HUES48 (cell line): ENCODE data around the gene LGALS3BP.

ENCODE experiments used
- H3K27ac ChIP-seq: one replicate; pipeline ENCODE4 v1.7.0; 2013; ENCODE audit warnings: low read depth, low read length, inconsistent platforms
- H3K27me3 ChIP-seq: 2 replicates; pipeline ENCODE4 v1.6.1; 2013; ENCODE audit warnings: mild to moderate bottlenecking, low read length; ENCODE audit not compliant: control insufficient read depth, insufficient read depth
- H3K36me3 ChIP-seq: 2 replicates; pipeline ENCODE4 v1.6.1; 2013; ENCODE audit warnings: low read length; ENCODE audit not compliant: control insufficient read depth, insufficient read depth
- H3K4me1 ChIP-seq: 2 replicates; pipeline ENCODE4 v1.6.1; 2013; ENCODE audit warnings: mild to moderate bottlenecking, low read length; ENCODE audit not compliant: control insufficient read depth, insufficient read depth
- H3K4me3 ChIP-seq: 2 replicates; pipeline ENCODE4 v1.5.1; 2013; ENCODE audit warnings: mild to moderate bottlenecking, low read depth, low read length
- H3K9ac ChIP-seq: 2 replicates; pipeline ENCODE4 v1.6.1; 2013; ENCODE audit warnings: mild to moderate bottlenecking, low read depth, low read length, moderate library complexity
- H3K9me3 ChIP-seq: 2 replicates; pipeline ENCODE4 v1.6.1; 2013; ENCODE audit warnings: low read length; ENCODE audit not compliant: control insufficient read depth, insufficient read depth

Gene LGALS3BP

GRCh38 chr17:78988152-78988551 lies 8.4 kb upstream of the LGALS3BP start:
- peaks cover 13% of the 10 kb centered on the region for H3K4me1 ChIP-seq
- H3K36me3 ChIP-seq = peaks cover 18% of the 10 kb centered on the region; the same call in 1 of the 2 replicates
- H3K27ac ChIP-seq = no peak overlapping the region

GRCh38 chr17:78986649-78987328 lies 7.1 kb upstream of the LGALS3BP start:
- Histone ChIP-seq H3K4me3 (0 out of 2 replicates have a peak overlapping the region, but pooled peaks have one; percentile 3), H3K9me3 (no peaks in the 10 kb centered on the region), H3K4me1 (peaks cover 13% of the 10 kb centered on the region), H3K9ac (peak overlapping the region; percentile 10; the same call in 1 of the 2 replicates), H3K27me3 (no peaks in the 10 kb centered on the region), H3K27ac (peak overlapping the region; percentile 82), H3K36me3 (peaks cover 11% of the 10 kb centered on the region; the same call in 1 of the 2 replicates)

More at GRCh38 chr17:78988152-78988551, 8.4 kb upstream of the LGALS3BP start:
- H3K4me3 ChIP-seq = no peak overlapping the region
- H3K9me3 ChIP-seq = no peaks in the 10 kb centered on the region
- H3K27me3 ChIP-seq = no peaks in the 10 kb centered on the region
- H3K9ac ChIP-seq = no peak overlapping the region

- Histone ChIP-seq H3K9me3 (no peaks in the 10 kb centered on the region), H3K4me3 (0 out of 2 replicates have a peak overlapping the region, but pooled peaks have one; percentile 3), H3K4me1 (peaks cover 13% of the 10 kb centered on the region), H3K36me3 (peaks cover 4% of the 10 kb centered on the region; the same call in 1 of the 2 replicates), H3K9ac (no peak overlapping the region; the same call in 1 of the 2 replicates), H3K27me3 (no peaks in the 10 kb centered on the region), H3K27ac (peak overlapping the region; percentile 82)
Measured at GRCh38 chr17:78986048-78986648, 6.4 kb upstream of the LGALS3BP start.

GRCh38 chr17:78985395-78985794 lies 5.7 kb upstream of the LGALS3BP start:
- Histone ChIP-seq H3K27me3 (no peaks in the 10 kb centered on the region), H3K4me3 (no peak overlapping the region), H3K36me3 (peaks cover 3% of the 10 kb centered on the region; the same call in 1 of the 2 replicates), H3K27ac (no peak overlapping the region), H3K9ac (no peak overlapping the region), H3K4me1 (peaks cover 13% of the 10 kb centered on the region), H3K9me3 (no peaks in the 10 kb centered on the region)

GRCh38 chr17:78981010-78981888 lies 1.5 kb upstream of the LGALS3BP start:
- Histone ChIP-seq H3K4me3 (no peak overlapping the region), H3K9ac (no peak overlapping the region), H3K27ac (no peak overlapping the region), H3K4me1 (peaks cover 9% of the 10 kb centered on the region), H3K27me3 (no peaks in the 10 kb centered on the region), H3K36me3 (no peaks in the 10 kb centered on the region), H3K9me3 (no peaks in the 10 kb centered on the region)

- Histone ChIP-seq H3K4me3 (no peak overlapping the region), H3K27ac (no peak overlapping the region), H3K9ac (no peak overlapping the region), H3K4me1 (peaks cover 5% of the 10 kb centered on the region; the same call in 1 of the 2 replicates), H3K27me3 (no peaks in the 10 kb centered on the region), H3K9me3 (no peaks in the 10 kb centered on the region), H3K36me3 (no peaks in the 10 kb centered on the region)
Measured at GRCh38 chr17:78980624-78980972, 875 bp upstream of the LGALS3BP start.

GRCh38 chr17:78977997-78978973 lies 1.4 kb downstream of the LGALS3BP start:
- H3K4me3 ChIP-seq = no peak overlapping the region

GRCh38 chr17:78977681-78977943 lies 2.1 kb downstream of the LGALS3BP start:
- no peak overlapping the region for H3K9ac ChIP-seq
- H3K27me3 ChIP-seq = no peaks in the 10 kb centered on the region
- H3K36me3 ChIP-seq = no peaks in the 10 kb centered on the region
- no peak overlapping the region for H3K4me3 ChIP-seq
- H3K9me3 ChIP-seq = no peaks in the 10 kb centered on the region
- no peak overlapping the region for H3K27ac ChIP-seq
- peaks cover 10% of the 10 kb centered on the region; the same call in 1 of the 2 replicates for H3K4me1 ChIP-seq

More at GRCh38 chr17:78977997-78978973, 1.4 kb downstream of the LGALS3BP start:
- Histone ChIP-seq H3K4me1 (peaks cover 7% of the 10 kb centered on the region; the same call in 1 of the 2 replicates), H3K36me3 (no peaks in the 10 kb centered on the region), H3K9ac (no peak overlapping the region), H3K27me3 (no peaks in the 10 kb centered on the region), H3K9me3 (no peaks in the 10 kb centered on the region), H3K27ac (no peak overlapping the region)

GRCh38 chr17:78976907-78977680 lies 2.6 kb downstream of the LGALS3BP start:
- Histone ChIP-seq H3K4me3 (no peak overlapping the region), H3K9me3 (no peaks in the 10 kb centered on the region), H3K27me3 (no peaks in the 10 kb centered on the region), H3K4me1 (peaks cover 10% of the 10 kb centered on the region; the same call in 1 of the 2 replicates), H3K27ac (no peak overlapping the region), H3K9ac (no peak overlapping the region), H3K36me3 (no peaks in the 10 kb centered on the region)
